ENCODE results near the gene ZHX3. TPM values are rescaled to one million over a fixed set of nuclear protein-coding genes. Genes with fewer than 3 reads are reported as not detected.
"Not testable (repeated sequence)": the region's sequence is repeated elsewhere in the genome, so short reads cannot be mapped to it uniquely, and the experiment has no call there.

The ZHX3 gene
- polyA plus RNA-seq, 3 donors: 0.58 to 3.2 (median 1.1) TPM

DNA sequence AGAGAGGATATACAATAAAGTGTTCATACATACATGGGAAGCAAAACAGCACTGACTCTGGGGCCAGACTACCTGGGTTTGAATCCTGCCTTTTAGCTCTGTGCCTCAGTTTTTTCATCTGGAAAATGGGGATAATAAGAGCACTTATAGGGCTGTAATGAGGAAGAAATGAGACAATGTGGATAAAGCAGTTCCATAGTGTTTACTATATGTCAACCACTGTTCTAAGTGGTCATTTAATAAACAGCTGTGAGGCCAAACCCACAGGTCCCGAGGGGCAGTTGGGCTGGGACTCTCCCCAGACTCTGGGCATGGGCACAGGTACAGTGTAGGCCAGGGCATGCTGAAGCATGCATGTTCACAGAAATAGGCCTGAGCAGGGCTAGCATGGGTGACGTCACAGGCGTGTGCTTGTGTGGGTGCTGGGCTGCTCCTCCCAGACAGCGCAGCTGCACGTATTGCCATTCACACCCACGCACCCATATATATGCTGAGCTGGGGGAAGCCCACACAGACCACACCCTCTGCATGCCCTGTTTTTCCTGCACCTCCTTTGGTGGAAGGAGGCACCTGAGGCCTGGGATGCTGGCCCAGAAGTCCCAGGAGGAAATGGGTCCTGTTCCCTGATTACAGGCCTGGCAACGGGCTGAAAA is 183.7 kb downstream of the ZHX3 start:
- Mint-ChIP-seq H3K27ac (no peak overlapping the region), H3K4me1 (peaks cover 6% of the 10 kb centered on the region), H3K27me3 (ENCODE audit: low read depth in 3 of 3) (peaks cover 28 to 34% (median 30%) of the 10 kb centered on the region in 3 donors), H3K36me3 (peaks cover 0 to 6% of the 10 kb centered on the region in 2 donors), H3K9me3 (peaks cover 0 to 4% (median 2%) of the 10 kb centered on the region in 7 donors), H3K4me3 (no peak overlapping the region)
- H3K36me3 ChIP-seq (replicated peaks in 1 of 2; ENCODE audit: control insufficient read depth in 1 of 2, insufficient read depth in 2 of 2, low read length in 2 of 2): no peaks in the 10 kb centered on the region
- H3K4me1 ChIP-seq (ENCODE audit: control insufficient read depth in 1 of 2, insufficient read depth in 2 of 2, low read length in 2 of 2): peaks cover 14 to 17% of the 10 kb centered on the region in 2 donors
- no peak overlapping the region for H3K27ac ChIP-seq (ENCODE audit: low read depth in 1 of 2, low read length in 2 of 2)
- H3K4me2 ChIP-seq (replicated peaks; ENCODE audit: extremely low read depth, low read length, poor library complexity, severe bottlenecking): no peak overlapping the region
- no peak overlapping the region for H3K4me3 ChIP-seq (replicated peaks in 1 of 3; ENCODE audit: low read depth in 2 of 3, low read length in 3 of 3)
- TF ChIP-seq, protein P1, sequence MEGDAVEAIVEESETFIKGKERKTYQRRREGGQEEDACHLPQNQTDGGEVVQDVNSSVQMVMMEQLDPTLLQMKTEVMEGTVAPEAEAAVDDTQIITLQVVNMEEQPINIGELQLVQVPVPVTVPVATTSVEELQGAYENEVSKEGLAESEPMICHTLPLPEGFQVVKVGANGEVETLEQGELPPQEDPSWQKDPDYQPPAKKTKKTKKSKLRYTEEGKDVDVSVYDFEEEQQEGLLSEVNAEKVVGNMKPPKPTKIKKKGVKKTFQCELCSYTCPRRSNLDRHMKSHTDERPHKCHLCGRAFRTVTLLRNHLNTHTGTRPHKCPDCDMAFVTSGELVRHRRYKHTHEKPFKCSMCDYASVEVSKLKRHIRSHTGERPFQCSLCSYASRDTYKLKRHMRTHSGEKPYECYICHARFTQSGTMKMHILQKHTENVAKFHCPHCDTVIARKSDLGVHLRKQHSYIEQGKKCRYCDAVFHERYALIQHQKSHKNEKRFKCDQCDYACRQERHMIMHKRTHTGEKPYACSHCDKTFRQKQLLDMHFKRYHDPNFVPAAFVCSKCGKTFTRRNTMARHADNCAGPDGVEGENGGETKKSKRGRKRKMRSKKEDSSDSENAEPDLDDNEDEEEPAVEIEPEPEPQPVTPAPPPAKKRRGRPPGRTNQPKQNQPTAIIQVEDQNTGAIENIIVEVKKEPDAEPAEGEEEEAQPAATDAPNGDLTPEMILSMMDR (IDR thresholded peaks at IDR 0.05): no peak
- WGBS (ENCODE audit: insufficient coverage): 90% methylated on average over 7 of the region's 7 CpGs
- H3K79me2 ChIP-seq (ENCODE audit: insufficient read depth, low read length): no peaks in the 10 kb centered on the region
- DNase-seq: no peak
- no peaks in the 10 kb centered on the region for H3K9me3 ChIP-seq (replicated peaks in 1 of 2; ENCODE audit: control insufficient read depth in 1 of 2, insufficient read depth in 1 of 2, low read length in 2 of 2)
- H2AFZ ChIP-seq (ENCODE audit: insufficient read depth, low read depth, low read length, poor library complexity, severe bottlenecking): no peak overlapping the region
- H3K9ac ChIP-seq (ENCODE audit: insufficient read depth, low read length, poor library complexity, severe bottlenecking): no peak overlapping the region
- H3K27me3 ChIP-seq (ENCODE audit: control insufficient read depth in 2 of 2, insufficient read depth in 2 of 2, low read length in 2 of 2): peaks cover 13 to 28% of the 10 kb centered on the region in 2 donors
- H4K20me1 ChIP-seq (ENCODE audit: insufficient read depth, low read length): no peaks in the 10 kb centered on the region
- intact Hi-C loops (cut with micrococcal nuclease): no loop called here

DNA sequence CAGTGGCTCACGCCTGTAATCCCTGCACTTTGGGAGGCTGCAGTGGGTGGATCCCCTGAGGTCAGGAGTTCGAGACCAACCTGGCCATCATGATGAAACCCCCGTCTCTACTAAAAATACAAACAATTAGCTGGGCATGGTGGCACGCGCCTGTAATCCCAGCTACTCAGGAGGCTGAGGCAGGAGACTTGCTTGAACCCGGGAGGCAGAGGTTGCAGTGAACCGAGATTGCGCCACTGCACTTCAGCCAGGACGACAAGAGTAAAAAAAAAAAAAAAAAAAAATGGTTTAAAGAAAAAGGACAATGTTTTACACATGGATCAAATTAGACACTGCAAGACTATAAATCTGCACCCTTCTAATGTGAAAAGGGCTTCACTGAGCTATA is 185.1 kb downstream of the ZHX3 start:
- H3K27me3 Mint-ChIP-seq (ENCODE audit: low read depth in 3 of 3): peaks cover 17 to 20% (median 20%) of the 10 kb centered on the region in 3 donors
- H3K4me1 ChIP-seq (ENCODE audit: control insufficient read depth in 1 of 2, insufficient read depth in 2 of 2, low read length in 2 of 2); H3K4me2 ChIP-seq (replicated peaks; ENCODE audit: extremely low read depth, low read length, poor library complexity, severe bottlenecking); H2AFZ ChIP-seq (ENCODE audit: insufficient read depth, low read depth, low read length, poor library complexity, severe bottlenecking); H4K20me1 ChIP-seq (ENCODE audit: insufficient read depth, low read length); H3K27ac ChIP-seq (ENCODE audit: low read depth in 1 of 2, low read length in 2 of 2); DNase-seq; intact Hi-C loops (cut with micrococcal nuclease); H3K9ac ChIP-seq (ENCODE audit: insufficient read depth, low read length, poor library complexity, severe bottlenecking); H3K4me1 Mint-ChIP-seq; H3K4me3 ChIP-seq (replicated peaks in 1 of 3; ENCODE audit: low read depth in 2 of 3, low read length in 3 of 3); H3K36me3 ChIP-seq (replicated peaks in 1 of 2; ENCODE audit: control insufficient read depth in 1 of 2, insufficient read depth in 2 of 2, low read length in 2 of 2); H3K36me3 Mint-ChIP-seq; H3K4me3 Mint-ChIP-seq; H3K79me2 ChIP-seq (ENCODE audit: insufficient read depth, low read length); H3K9me3 Mint-ChIP-seq; H3K9me3 ChIP-seq (replicated peaks in 1 of 2; ENCODE audit: control insufficient read depth in 1 of 2, insufficient read depth in 1 of 2, low read length in 2 of 2): not testable (repeated sequence)
- H3K27ac Mint-ChIP-seq: peak overlapping the region in 1 of 7 donors; percentile 33
- WGBS (ENCODE audit: insufficient coverage): 90% methylated on average over 2 of the region's 9 CpGs
- peaks cover 4 to 17% of the 10 kb centered on the region in 2 donors for H3K27me3 ChIP-seq (ENCODE audit: control insufficient read depth in 2 of 2, insufficient read depth in 2 of 2, low read length in 2 of 2)

All from CD14-positive monocyte (primary cell).